HG02884 (cell line): ENCODE data around the gene COIL.

ENCODE experiments used
- ATAC-seq: cut with Tn5 transposase; IDR thresholded peaks from one replicate; pipeline ENCODE4 v1.9.1; 2021; ENCODE audit warnings: mild to moderate bottlenecking, moderate library complexity; ENCODE audit not compliant: unreplicated experiment

COIL gene

GRCh38 chr17:56937687-56938086, 23.2 kb downstream of the COIL start:
- no peak for ATAC-seq

- ATAC-seq = no peak
These were observed 24.0 kb downstream of the COIL start for GRCh38 chr17:56936697-56937322.

GRCh38 chr17:56935461-56935860, 25.4 kb downstream of the COIL start:
- ATAC-seq = no peak

- ATAC-seq = no peak
These were observed 26.6 kb downstream of the COIL start for GRCh38 chr17:56934280-56934679.

GRCh38 chr17:56933868-56934267, 27.0 kb downstream of the COIL start:
- ATAC-seq = no peak

GRCh38 chr17:56933151-56933745, 27.6 kb downstream of the COIL start:
- no peak for ATAC-seq

GRCh38 chr17:56930739-56931337, 30.0 kb downstream of the COIL start:
- ATAC-seq = no peak

GRCh38 chr17:56929362-56929969, 31.4 kb downstream of the COIL start:
- ATAC-seq = no peak

GRCh38 chr17:56928586-56928985, 32.3 kb downstream of the COIL start:
- ATAC-seq = no peak

- ATAC-seq = no peak
These were observed 34.1 kb downstream of the COIL start for GRCh38 chr17:56926704-56927103.

GRCh38 chr17:56926270-56926669, 34.6 kb downstream of the COIL start:
- ATAC-seq = no peak

- ATAC-seq = no peak
These were observed 35.8 kb downstream of the COIL start for GRCh38 chr17:56925088-56925487.

- no peak for ATAC-seq
These were observed 41.1 kb downstream of the COIL start for GRCh38 chr17:56919717-56920116.

GRCh38 chr17:56918916-56919315, 41.9 kb downstream of the COIL start:
- ATAC-seq = no peak

- ATAC-seq = no peak
These were observed 43.1 kb downstream of the COIL start for GRCh38 chr17:56917559-56918296.

GRCh38 chr17:56914581-56915273, 46.1 kb downstream of the COIL start:
- ATAC-seq = no peak

- peak; percentile 65 for ATAC-seq
These were observed 46.8 kb downstream of the COIL start, which contains the start of gene TRIM25 for GRCh38 chr17:56913867-56914580. TRIM25 (minus strand) TSS chr17:56914049; CDS start chr17:56913988, 61 bp downstream.

GRCh38 chr17:56913353-56913866, 47.4 kb downstream of the COIL start:
- ATAC-seq = peak; percentile 26

GRCh38 chr17:56913000-56913311, 47.9 kb downstream of the COIL start:
- ATAC-seq = no peak
